ENCODE measurements around the gene USP33.
"Not testable (repeated sequence)": the region's sequence is repeated elsewhere in the genome, so short reads cannot be mapped to it uniquely, and the experiment has no call there.

Gene USP33

GRCh38 chr1:77732090-77732489 lies 27.6 kb downstream of the USP33 start:
- no peak for DNase-seq

GRCh38 chr1:77725706-77726105 lies 33.9 kb downstream of the USP33 start:
- no peak for DNase-seq

DNA sequence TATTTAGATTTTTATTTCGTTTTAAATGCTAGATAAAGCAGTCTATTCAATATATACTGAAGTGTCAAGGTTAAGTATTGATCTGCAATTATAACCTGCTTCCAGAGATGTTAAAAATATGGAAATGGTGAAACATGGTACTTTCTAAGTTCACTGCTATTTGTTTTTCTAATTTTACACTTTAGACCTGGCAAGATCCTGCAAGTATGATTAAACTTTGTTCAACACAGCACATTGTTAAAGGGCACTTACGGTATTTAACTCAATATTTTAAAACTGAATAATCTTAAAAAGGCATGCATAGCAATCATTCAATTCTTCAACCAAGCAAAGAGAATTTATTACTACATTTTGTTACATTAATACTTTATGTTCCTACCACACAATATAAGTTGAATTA lies 41.5 kb downstream of the USP33 start:
- DNase-seq: no peak

DNA sequence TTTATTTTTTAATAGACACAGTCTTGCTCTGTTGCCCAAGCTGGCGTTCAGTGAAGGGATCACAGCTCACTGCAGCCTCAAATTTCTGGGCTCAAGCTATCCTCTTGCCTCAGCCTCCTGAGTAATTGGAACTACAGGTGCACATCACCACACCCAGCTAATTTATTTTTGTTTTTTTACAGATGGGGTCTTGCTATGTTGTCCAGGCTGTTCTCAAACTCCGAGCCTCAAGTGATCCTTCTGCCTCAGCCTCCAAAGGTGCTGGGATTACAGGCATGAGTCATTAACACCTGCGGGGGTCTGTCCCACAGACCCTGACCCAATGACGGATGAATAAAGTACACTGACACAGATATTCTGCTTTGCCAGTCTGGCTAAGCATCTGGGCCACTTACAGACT lies 43.6 kb downstream of the USP33 start:
- no peak for DNase-seq

- no peak for DNase-seq
Measured at GRCh38 chr1:77709727-77710126, 49.9 kb downstream of the USP33 start.

- DNase-seq: no peak
Measured at GRCh38 chr1:77706321-77706720, 53.3 kb downstream of the USP33 start.

GRCh38 chr1:77704736-77705135 lies 54.9 kb downstream of the USP33 start:
- no peak for DNase-seq

DNA sequence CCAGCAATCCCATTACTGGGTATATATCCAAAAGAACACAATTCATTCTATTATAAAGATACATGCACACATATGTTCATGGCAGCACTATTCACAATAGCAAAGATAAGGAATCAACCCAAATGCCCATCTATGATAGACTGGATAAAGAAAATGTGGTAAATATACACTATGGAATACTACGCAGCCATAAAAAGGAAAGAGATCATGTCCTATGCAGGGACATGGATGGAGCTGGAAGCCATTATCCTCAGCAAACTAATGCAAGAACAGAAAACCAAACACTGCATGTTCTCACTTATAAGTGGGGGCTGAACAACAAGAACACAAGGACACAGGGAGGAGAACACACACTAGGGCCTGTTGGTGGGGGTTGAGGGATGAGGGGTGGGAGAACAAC lies 60.0 kb downstream of the USP33 start:
- DNase-seq: not testable (repeated sequence)

GRCh38 chr1:77697441-77697840 lies 62.2 kb downstream of the USP33 start:
- DNase-seq: no peak

- no peak for DNase-seq
Measured at GRCh38 chr1:77688939-77689338, 70.7 kb downstream of the USP33 start.

- peak; percentile 23 for DNase-seq
Measured at GRCh38 chr1:77687519-77687906, 72.1 kb downstream of the USP33 start.

GRCh38 chr1:77686796-77687518 lies 72.7 kb downstream of the USP33 start:
- no peak for DNase-seq

DNA sequence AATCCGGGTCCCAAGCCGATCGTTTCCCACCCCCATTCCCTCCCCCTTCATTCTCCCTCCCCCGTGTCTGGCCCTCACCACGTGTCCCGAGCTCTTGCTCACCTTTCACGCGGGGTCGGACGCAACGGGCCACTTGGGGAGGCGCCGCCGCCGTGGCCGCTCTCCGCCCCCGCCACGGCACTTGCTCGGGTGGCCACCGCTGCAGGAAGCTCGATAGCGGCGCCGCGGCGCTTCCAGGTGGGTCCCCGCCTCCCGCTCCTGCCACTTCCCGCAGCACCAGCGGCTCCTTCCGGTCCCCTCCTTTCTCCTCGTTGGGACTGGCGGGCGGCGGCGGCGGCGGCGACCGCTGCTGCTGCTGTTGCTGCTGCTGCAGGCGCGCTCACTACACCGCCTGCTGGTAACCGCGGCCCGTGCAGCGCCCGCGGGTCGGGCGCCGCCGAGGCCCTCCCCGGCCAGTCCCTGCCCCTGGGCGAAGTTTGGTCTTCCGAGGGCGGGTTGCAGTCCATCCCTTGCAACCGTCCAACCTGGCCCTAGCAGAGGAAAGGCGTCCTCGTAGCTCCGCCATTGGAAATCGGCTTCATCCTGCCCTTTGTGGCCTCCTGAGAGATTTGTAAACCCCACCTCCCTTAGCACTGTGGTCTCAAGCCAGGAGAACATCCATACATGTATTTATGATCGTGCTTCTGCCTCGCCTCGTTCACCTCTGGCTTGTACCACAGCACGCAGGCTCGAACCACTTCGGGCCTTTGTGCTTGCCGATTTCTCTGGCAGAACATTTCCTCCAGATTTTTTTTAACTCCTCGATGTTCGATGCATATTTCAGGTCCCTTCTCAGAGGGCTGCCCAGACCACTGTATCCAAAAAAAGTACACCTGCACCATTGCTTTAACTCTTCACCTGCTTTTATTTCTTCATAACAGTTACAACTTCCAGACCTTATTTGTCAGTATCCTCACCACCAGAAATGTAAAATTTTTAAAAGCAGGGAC lies 76.2 kb downstream of the USP33 start:
- DNase-seq: peak; percentile 96

- DNase-seq: peak; percentile 87
Measured at GRCh38 chr1:77682460-77683159, 77.0 kb downstream of the USP33 start, which contains the start of gene ZZZ3. Gene ZZZ3 (minus strand): TSS chr1:77682658. CDS start chr1:77633354, 49,304 bp downstream.

DNA sequence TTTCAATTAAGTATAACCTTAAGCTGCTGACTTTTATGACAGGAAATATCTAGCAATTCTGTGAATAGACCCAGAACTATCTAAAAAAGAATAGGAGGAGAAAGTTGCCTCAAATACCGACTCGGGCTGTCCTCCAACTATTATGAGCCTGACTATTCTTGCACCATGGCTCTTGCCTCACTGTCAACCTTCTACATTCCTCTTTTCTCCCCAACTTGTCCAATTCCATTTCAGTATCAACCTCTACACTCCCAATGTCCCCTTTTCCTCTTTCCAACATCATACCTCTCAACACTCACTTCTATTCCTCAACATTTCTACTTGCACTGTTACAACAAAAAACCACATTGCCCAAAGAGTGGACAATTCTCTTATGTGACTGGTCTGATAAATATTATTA lies 79.5 kb downstream of the USP33 start:
- no peak for DNase-seq

DNA sequence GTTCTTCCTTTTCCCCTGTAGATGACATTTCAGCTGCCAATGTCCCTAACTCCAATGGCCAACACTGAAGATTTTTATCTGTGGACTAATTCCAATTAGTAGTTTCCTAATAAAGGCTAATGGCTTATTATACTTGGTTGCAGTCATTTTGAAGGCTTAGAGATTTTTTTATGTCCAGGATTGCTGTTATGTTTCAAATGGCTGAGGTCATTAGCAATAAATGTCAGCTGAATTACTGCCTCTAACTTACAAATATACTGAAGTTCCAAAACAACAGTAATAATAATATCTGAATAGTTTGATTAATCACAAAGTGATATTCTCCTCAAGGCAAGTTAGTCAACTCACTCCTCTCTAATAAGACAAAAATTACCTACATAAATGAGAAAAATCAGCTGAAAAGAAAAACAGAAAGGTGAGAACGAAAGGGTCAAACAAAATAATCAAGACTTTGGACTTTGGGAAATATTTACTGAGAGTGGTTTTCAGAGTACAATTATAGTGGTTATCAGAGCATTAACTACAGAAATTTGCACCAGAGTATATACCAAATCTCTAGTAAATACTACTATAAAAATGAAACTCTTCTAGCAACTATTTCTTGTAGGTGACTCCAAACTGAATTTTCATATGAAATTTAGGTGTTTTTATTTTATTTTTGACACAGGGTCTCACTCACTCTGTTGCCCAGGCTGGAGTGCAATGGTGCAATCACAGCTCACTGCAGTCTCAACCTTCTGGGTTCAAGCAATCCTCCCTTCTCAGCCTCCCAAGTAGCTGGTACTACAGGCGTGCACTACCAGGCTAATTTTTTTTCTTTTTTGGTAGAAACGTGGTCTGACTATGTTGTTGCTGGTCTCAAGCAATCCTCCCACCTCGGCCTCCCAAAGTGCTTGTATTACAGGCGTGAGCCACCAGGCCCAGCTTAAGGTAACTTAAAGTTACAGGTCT lies 80.7 kb downstream of the USP33 start:
- no peak for DNase-seq

DNA sequence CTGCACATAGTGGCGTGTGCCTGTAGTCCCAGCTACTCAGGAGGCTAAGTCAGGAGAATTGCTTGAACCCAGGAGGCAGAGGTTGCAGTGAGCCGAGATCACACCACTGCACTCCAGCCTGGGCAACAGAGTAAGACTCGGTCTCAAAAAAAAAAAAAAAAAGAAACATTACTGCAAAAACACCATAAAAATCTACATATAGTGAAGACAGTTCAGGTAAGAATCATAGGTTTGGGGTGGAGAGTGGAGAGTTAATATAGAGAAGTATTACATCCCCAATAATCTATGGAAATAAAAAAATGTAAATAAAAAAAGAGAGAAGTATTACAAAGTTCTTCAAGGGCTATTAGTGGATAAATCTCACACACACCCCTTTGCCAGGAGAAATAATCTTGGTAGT lies 84.8 kb downstream of the USP33 start:
- DNase-seq: not testable (repeated sequence)

DNA sequence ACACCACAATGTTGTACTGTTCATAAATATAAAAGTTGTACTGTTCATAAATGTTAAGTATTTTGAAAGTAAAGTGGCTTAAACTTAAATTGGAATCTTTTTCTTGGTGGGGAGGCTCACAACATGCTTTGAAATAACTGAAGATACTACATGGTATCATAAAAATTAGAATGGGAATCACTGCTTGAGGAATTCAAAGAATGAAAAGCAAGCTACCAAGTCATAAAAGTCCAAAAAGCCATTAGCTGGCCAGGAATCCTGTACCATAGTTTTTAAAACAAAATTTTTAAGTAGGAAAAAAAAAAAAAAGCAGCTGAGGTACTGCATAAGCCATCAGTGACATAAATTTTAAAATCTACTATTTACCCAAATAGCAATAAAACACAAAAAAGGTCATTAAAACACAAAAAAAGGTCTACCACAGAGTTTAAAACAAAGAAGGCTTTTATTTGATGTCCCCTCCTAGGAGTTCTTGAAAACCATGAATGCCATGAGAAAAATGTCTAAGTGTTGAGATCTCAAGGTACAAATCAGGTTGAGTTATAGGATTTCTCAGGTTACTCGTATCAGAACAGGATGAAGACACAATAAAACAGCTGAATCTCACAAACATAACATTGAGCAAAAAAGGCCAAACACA lies 85.8 kb downstream of the USP33 start:
- no peak for DNase-seq

GRCh38 chr1:77673030-77673429 lies 86.6 kb downstream of the USP33 start:
- DNase-seq: no peak

- DNase-seq: no peak
Measured at GRCh38 chr1:77672374-77672773, 87.3 kb downstream of the USP33 start.

DNA sequence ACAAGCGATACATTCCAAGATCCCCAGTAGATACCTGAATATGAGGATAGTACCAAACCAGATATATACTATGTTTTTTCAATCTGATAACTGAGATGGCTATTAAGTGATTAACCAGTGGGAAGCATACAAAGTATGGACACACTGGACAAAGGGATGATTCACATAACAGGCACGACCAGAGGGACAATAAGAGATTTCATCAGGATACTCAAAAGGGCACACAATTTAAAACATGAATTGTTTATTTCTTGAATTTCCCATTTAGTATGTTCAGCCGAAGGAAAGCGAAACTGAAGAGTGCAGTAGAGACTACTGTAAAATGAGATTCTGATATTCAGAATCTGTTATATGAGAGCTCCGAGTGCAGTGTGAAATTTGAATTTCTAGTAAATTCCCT lies 87.8 kb downstream of the USP33 start:
- peak; percentile 42 for DNase-seq

DNA sequence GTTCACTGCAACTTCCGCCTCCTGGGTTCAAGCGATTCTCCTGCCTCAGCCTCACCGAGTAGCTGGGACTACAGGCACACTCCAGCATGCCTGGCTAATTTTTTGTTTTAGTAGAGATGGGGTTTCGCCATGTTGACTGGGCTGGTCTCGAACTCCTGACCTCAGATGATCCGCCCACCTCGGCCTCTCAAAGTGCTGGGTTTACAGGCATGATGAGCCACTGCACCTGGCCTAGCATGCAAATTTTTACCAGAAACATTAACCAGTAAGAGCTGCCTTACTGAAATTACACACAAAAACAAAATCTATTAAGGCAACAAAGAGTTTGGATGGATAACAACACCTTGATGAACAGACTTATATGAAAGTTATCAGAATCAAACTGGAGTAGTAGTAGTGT lies 89.3 kb downstream of the USP33 start:
- no peak for DNase-seq
